ENCODE measurements around the gene H1-8. TPM values are rescaled to one million over a fixed set of nuclear protein-coding genes. Genes with fewer than 3 reads are reported as not detected.

The H1-8 gene
- total and polyA plus RNA-seq, 9 of the 15 experiments (the other 6 are each of a cell fraction or from before 2014, with no cell fraction given), result not detected

DNA sequence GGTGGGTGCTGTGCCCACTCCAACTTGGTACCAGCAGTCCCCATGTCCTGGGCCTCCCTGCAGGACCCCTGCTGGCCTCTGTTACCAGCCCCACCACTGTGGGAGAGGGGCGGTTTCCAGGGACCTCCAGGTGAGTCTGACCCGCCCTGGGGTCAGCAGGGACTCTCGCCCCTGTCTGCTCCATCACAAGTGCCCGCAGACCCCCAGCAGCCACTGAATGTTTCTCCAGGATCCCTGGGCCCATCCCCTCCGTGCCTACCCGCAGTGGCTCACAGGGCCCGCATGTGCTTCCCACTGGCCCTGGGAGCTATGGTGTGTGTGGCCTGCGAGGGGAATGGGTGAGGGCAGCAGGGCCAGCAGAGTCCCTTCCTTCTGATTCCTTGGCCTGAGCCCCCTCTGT lies 24.4 kb upstream of the H1-8 start:
- Histone ChIP-seq H3K9ac (ENCODE audit: insufficient read depth in 1 of 2, low read depth in 2 of 2, low read length in 2 of 2) (no peak overlapping the region), H2AFZ (ENCODE audit: low read depth, low read length) (no peak overlapping the region), H3K4me2 (ENCODE audit: insufficient read depth, low read length) (no peak overlapping the region), H3K9me1 (ENCODE audit: control insufficient read depth, insufficient read depth, low read length) (no peaks in the 10 kb centered on the region), H3K79me2 (ENCODE audit: control insufficient read depth, insufficient read depth, low read length) (no peaks in the 10 kb centered on the region), H3K4me3 (no peak overlapping the region), H3K27me3 (ENCODE audit: control insufficient read depth in 2 of 2, insufficient read depth in 2 of 2, low read length in 2 of 2) (peaks cover 0 to 18% of the 10 kb centered on the region in 2 experiments; a peak in 2 of 5 replicates), H4K20me1 (replicated peaks; ENCODE audit: control insufficient read depth, insufficient read depth, low read length) (no peaks in the 10 kb centered on the region), H3K9me3 (replicated peaks; ENCODE audit: control insufficient read depth, insufficient read depth, low read depth, low read length) (no peaks in the 10 kb centered on the region), H3K4me1 (replicated peaks in 1 of 2; ENCODE audit: control insufficient read depth in 2 of 2, insufficient read depth in 2 of 2, low read length in 2 of 2) (no peaks in the 10 kb centered on the region), H3K27ac (ENCODE audit: extremely low read depth, low read depth, low read length) (no peak overlapping the region), H3K36me3 (ENCODE audit: control insufficient read depth, insufficient read depth, low read length) (no peaks in the 10 kb centered on the region)
- POLR2A ChIA-PET, result interaction anchor here (0.6 kb wide), 1 partner anchor 98 kb away, joined by 3 read pairs; no protein-coding TSS in a partner anchor
- intact Hi-C loops (cut with micrococcal nuclease) (no loop called here), in situ Hi-C loops (cut with MboI) (no loop called here)
- 61% methylated on average over 5 of the region's 8 CpGs for WGBS (ENCODE audit: insufficient coverage, low coverage, missing lambda C conversion rate)
- ATAC-seq (no peak), FAIRE-seq (no peak), DNase-seq (ENCODE audit: extremely low read depth in 1 of 4, low spot score in 3 of 4) (no peak)
- TF ChIP-seq RBM17 (IDR thresholded peaks at IDR 0.05; ENCODE audit: borderline replicate concordance, low read depth, low read length), result no peak
- TF ChIP-seq TAF15 (IDR thresholded peaks at IDR 0.05; ENCODE audit: low read depth, low read length), result no peak
- TF ChIP-seq MCM5 (IDR thresholded peaks at IDR 0.05; ENCODE audit: low read depth), result no peak
- no peak for TF ChIP-seq NR1H2 (CRISPR knock-in tag; IDR thresholded peaks at IDR 0.05)
- TF ChIP-seq ESRRA (IDR thresholded peaks at IDR 0.05; ENCODE audit: borderline replicate concordance, low read depth), result no peak
- TF ChIP-seq TFAM (CRISPR knock-in tag; conservative IDR thresholded peaks at IDR 0.05), result no peak
- no peak for TF ChIP-seq DIDO1 (tag; IDR thresholded peaks at IDR 0.05; ENCODE audit: low read depth)
- CTCF ChIA-PET (ENCODE audit: low intra/inter-chr PET ratio), result no interaction called here
- BruUV-seq (replicated peaks), result no TSS peak

DNA sequence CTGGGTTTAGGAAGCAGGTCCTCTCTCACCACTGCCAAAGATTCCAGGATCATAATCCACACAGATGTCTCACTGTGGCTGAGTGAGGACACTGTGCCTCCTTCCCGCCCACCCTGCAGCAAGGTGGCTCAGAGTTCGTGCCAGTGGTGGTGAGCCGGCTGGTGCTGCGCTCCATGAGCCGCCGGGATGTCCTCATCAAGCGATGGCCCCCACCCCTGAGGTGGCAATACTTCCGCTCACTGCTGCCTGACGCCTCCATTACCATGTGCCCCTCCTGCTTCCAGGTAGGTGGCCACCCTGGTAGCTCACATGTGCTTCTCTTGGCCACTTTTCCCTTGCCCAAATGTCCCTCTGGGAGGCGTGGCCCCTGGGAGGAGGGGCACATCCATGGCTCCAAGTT lies 23.5 kb upstream of the H1-8 start:
- intact Hi-C loops (cut with micrococcal nuclease), result no loop called here
- TF ChIP-seq PCBP1 (IDR thresholded peaks at IDR 0.05; ENCODE audit: low read depth, low read length, poor library complexity, severe bottlenecking) (no peak), PHTF2 (CRISPR knock-in tag; IDR thresholded peaks at IDR 0.05) (no peak), NFXL1 (CRISPR knock-in tag; IDR thresholded peaks at IDR 0.05) (no peak), BCOR (IDR thresholded peaks at IDR 0.05) (no peak), ZNF274 (IDR thresholded peaks at IDR 0.05; ENCODE audit: borderline replicate concordance, low read depth, low read length) (no peak), RBFOX2 (IDR thresholded peaks at IDR 0.05; ENCODE audit: low read depth, low read length) (no peak), ZNF785 (CRISPR knock-in tag; IDR thresholded peaks at IDR 0.05) (no peak), SRSF9 (IDR thresholded peaks at IDR 0.05; ENCODE audit: borderline replicate concordance, low read depth, low read length) (no peak), SNIP1 (IDR thresholded peaks at IDR 0.05; ENCODE audit: low read depth) (no peak), ZNF311 (CRISPR knock-in tag; IDR thresholded peaks at IDR 0.05) (no peak), RBM34 (IDR thresholded peaks at IDR 0.05; ENCODE audit: borderline replicate concordance, insufficient read depth, low read length) (no peak), ZSCAN29 (IDR thresholded peaks at IDR 0.05) (no peak)
- TF ChIP-seq, protein P1, sequence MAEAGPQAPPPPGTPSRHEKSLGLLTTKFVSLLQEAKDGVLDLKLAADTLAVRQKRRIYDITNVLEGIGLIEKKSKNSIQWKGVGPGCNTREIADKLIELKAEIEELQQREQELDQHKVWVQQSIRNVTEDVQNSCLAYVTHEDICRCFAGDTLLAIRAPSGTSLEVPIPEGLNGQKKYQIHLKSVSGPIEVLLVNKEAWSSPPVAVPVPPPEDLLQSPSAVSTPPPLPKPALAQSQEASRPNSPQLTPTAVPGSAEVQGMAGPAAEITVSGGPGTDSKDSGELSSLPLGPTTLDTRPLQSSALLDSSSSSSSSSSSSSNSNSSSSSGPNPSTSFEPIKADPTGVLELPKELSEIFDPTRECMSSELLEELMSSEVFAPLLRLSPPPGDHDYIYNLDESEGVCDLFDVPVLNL (CRISPR knock-in tag; IDR thresholded peaks at IDR 0.05; ENCODE audit: low read depth), result no peak

More for the DNA sequence above, 23.5 kb upstream of the H1-8 start:
- Histone ChIP-seq H3K27me3 (ENCODE audit: control insufficient read depth in 2 of 2, insufficient read depth in 2 of 2, low read length in 2 of 2) (peaks cover 0 to 23% of the 10 kb centered on the region in 2 experiments; a peak in 2 of 5 replicates), H3K79me2 (ENCODE audit: control insufficient read depth, insufficient read depth, low read length) (no peaks in the 10 kb centered on the region), H3K9ac (ENCODE audit: insufficient read depth in 1 of 2, low read depth in 2 of 2, low read length in 2 of 2) (no peak overlapping the region), H3K27ac (ENCODE audit: extremely low read depth, low read depth, low read length) (no peak overlapping the region), H3K4me3 (no peak overlapping the region), H3K4me2 (ENCODE audit: insufficient read depth, low read length) (no peak overlapping the region), H2AFZ (ENCODE audit: low read depth, low read length) (no peak overlapping the region), H3K9me1 (ENCODE audit: control insufficient read depth, insufficient read depth, low read length) (no peaks in the 10 kb centered on the region), H4K20me1 (replicated peaks; ENCODE audit: control insufficient read depth, insufficient read depth, low read length) (no peaks in the 10 kb centered on the region), H3K36me3 (ENCODE audit: control insufficient read depth, insufficient read depth, low read length) (no peaks in the 10 kb centered on the region), H3K9me3 (replicated peaks; ENCODE audit: control insufficient read depth, insufficient read depth, low read depth, low read length) (no peaks in the 10 kb centered on the region), H3K4me1 (replicated peaks in 1 of 2; ENCODE audit: control insufficient read depth in 2 of 2, insufficient read depth in 2 of 2, low read length in 2 of 2) (no peaks in the 10 kb centered on the region)
- FAIRE-seq, result no peak
- in situ Hi-C loops (cut with MboI), result no loop called here
- POLR2A ChIA-PET, result no interaction called here
- WGBS (ENCODE audit: insufficient coverage, low coverage, missing lambda C conversion rate), result 49% methylated on average over 10 of the region's 10 CpGs
- CTCF ChIA-PET (ENCODE audit: low intra/inter-chr PET ratio), result no interaction called here
- no peak for ATAC-seq
- no peak for DNase-seq (ENCODE audit: extremely low read depth in 1 of 4, low spot score in 3 of 4)
- BruUV-seq (replicated peaks), result no TSS peak
